HG03469 (cell line): ENCODE results near the gene COL6A3.

Experiments used
- ATAC-seq: cut with Tn5 transposase; IDR thresholded peaks from one replicate; pipeline ENCODE4 v1.9.1; 2021; ENCODE audit warnings: mild to moderate bottlenecking, moderate library complexity, moderate number of reproducible peaks; ENCODE audit not compliant: unreplicated experiment

The COL6A3 gene

DNA sequence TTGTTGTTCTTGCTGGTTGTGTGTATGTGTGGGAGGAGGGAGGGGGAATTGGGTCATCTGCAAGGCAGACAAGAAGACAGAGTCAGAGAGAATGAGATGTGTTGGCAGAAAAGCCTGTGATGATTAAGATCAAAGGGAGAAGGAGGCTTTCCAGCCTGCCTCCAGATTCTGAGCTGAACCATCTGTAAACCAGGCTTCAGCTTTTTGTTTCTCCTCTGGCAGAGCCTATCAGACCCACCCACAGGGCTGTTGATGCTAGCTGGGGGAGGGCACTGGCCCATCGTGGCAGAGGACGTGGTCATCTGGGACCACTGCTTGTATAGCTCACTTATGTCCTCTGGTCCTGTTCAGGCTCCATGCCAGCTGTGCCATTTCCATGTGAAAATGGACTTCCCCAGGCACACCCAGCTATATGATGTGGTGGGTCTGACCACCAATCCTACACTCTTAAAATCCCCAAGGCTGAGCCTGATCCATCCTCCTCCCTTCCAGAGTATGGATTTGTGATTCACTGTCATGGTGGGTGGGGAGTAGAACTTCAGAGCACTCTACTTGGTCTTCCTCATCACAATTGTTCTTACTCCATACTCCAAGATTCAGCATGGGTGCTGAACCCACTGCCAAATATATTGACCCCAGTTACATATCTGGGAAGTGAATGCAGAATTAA is 27.8 kb upstream of the COL6A3 start:
- ATAC-seq = no peak

DNA sequence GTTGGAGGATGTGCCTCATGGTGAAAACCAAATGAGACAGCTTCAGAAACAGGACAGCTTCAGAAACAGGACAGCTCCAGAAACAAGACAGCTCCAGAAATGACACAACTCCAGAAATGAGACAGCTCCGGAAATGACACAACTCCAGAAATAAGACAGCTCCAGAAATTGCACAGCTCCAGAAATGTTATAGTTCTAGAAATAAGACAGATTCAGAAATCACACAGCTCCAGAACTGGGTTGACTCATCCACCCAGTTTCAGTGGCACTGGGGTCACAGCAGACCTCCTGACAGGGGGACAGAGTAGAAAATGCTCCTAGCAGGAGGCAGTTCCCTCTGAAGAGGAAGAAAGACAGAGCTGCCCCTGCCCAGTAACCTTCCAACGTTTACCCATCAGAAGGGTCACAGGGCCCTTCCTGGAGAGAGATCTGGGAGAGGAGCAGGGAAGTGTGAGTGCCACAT is 26.9 kb upstream of the COL6A3 start:
- ATAC-seq = no peak

DNA sequence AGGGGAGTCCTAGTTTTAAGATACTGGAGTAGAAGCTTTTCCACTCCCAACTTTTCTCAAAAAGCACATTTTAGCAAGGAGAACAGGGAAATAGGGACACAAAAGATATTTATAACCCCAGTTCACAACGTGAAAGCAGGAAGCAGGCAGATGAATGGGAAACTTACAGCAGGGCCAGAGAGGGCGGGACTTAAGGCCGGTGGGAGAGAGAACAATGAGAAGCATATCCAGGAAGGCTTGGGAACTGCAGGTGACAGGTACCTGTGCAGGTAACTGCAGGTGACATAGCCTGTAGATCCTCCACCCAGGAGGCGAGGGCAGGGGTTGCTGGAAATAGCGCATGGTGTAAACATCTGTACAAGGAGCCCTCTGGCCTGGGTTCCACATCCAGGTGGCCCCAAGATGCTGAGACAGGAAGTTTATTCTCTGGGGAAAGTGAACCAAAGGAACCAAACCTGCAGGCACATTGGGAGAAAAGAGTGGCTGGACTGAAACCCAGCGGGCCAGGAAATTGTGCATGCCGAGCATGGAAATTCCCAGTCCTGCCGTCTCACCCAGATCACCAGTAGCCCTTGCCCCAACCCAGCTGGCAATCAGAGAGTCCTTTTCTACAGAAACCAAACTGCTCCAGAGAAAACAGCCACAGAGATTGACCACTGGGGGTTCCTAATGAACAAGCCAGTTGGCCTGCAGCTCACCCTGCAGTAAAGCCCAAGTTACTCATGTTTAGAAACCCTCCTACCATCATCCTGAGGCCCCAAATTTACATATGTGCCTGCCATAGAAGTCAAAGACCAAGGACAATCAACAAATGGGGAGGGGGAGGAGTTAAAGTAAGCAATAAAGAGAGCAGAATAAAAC is 24.3 kb upstream of the COL6A3 start:
- ATAC-seq = no peak

DNA sequence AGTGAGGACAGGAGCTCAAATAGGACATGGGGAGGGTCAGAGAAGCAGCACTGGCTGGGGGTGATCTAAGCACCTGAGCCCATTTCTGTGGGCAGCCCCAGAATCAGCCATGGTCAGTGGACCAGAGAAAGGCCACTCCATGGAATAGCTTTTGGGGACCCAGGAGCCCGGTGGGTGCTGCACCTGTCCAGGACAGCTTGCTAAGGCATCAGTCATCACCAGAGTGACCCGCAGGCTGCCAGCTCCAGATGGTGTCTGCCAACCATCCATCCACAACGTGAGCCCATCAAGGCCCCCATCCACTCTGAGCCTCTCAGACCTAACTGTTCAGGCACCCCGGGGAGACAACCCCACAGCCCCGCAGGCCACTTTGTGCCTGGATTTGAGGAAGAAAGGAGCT is 23.6 kb upstream of the COL6A3 start:
- no peak for ATAC-seq

DNA sequence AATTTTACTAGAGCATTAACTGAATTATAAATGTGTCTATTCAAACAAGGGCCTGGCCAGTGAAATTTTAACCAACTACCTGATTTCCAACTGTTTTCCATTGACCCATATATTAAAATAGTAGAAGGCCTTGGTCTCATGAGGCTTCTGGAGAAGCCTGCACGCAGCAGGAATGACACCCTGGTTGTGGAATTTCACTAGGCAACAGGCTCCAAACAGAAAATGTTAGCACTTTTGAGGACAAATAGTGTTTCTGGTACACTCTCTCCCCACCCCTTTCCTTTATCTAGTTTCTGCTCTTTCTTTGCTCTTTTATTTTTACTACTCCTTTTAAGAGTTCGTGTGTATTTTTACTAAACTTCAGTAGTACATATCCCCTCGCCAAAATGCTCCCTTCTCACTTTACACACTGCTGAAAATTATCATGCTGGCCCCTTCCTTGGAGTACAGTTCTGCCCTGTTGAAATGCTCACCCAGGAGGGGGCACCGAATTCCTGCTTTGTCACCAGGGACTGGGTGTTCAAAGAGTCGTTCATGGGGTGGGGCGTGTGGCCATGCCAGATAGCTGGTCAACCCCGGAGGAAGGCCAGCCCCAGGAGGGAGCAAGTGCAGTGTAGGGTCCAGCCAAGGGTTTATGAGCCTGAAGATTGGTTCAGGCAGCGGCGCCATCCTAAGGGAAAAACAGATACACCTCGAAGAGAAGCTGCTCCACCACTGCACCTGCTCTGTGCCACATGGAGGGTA is 22.1 kb upstream of the COL6A3 start:
- ATAC-seq = no peak

DNA sequence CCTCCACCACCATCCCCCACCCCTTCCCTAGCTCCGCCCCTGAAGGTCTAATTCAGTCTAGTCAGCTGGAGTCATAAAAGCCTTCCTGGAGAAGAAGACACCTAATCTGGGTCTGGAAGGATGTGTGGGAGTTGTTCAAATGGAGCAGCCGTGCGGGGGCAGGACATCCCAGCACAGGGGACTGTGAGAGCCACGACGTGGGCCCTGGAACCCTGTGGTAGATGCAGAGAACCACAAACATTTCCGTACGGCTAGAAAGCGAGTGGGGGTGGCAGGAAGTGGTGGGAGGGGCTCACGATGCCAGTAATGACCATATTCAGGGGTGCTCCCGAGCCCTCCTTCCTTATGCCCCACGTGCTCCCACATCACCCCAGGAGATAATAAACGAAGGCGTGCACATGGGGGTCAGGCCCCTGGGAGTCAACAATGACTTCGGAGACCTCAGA is 20.9 kb upstream of the COL6A3 start:
- ATAC-seq = no peak

DNA sequence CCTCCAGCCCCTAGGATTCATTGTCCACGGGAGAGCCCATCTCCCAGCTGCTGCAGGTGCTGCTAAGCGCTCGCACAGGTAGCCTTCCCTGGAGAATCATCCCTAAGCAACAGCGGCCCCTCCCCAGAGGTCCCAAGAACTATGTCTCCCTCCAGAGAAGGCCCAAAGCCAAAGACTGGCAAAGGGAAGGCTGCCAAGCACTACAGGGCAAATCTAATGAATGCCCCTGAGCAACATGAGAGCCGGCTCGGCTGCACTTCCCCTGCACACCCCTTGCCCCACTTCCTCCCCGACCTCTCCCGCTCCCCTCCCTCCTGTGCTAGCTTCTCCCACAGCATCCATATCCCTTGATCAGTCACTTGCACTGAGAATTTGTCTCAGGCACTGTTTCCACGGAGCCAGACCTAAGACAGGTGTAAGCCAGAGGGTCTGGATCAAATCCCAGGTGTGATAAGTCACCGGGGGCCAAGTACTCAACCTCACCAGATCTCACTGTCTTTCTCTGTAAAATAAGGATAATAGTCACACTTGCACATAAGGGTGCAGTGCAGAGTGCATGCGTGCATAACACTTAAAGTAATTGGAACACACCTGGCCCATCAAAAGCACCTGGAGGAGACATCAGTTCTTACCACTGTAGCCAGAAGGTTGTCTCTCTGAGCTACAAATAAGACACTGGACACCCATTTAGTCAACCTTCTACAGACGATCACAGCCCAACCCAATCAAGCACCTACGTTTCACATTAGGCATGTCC is 20.1 kb upstream of the COL6A3 start:
- no peak for ATAC-seq

DNA sequence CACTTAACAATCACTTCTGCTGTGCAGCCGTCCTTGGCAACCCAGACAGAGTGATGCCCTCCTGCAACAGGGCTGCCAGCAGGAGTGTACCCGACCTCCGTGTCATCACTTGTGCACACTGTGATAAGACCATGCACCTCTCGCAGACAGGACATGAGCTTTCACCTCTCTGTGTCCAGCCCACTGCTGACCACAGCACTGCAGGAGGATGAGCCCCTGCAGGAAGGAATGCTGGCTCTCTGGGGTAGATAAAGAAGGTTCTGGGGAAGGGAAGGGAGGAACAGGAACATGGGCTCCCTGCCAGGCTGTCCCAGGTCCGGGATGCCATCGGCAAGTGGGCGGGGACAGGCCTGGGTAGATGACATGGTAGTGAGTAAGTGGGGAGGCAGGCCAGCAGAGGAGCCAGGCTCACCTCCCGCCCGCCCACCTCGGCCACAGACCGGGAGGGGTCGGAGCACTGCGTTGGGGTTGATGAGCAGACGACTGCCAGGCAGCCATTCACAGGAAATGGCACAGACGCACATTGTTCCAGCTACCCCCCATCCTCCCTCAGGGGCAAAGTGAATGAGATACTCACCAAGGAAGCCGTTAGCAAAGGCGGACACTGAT is 18.6 kb upstream of the COL6A3 start:
- no peak for ATAC-seq

DNA sequence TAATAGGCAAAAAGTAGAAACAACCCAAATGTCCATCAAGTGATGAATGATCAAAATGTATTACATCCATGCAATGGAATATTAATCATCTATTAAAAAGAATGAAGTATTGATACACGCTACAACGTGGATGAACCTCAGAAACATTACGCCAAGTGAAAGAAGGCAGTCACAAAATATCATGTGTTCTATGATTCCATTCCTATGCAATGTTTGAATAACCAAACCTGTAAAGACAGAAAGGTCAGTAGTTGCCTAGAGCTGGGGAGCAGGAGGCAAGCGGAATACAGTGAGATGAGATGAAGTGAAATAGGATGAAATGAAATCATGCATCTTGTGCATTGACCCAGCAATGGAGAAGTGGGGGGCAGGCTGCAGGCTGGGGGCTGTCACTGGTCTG is 17.9 kb upstream of the COL6A3 start:
- no peak for ATAC-seq

DNA sequence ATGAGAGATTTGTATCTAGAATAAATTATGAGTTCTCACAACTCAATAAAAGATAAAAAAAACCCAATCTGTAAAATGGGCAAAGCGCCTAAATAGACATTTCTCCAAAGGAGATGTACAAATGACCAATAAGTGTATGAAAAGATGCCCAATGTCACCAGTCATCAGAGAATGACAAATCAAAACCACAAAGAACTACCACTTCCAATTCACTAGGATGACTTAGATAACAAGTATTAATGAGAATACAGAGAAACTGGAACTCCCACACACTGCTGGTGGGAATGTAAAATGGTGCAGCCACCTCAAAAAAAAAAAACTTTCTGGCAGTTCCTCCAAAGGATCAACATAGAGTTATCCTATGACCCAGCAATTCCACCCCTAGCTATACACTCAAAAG is 17.4 kb upstream of the COL6A3 start:
- ATAC-seq = no peak

DNA sequence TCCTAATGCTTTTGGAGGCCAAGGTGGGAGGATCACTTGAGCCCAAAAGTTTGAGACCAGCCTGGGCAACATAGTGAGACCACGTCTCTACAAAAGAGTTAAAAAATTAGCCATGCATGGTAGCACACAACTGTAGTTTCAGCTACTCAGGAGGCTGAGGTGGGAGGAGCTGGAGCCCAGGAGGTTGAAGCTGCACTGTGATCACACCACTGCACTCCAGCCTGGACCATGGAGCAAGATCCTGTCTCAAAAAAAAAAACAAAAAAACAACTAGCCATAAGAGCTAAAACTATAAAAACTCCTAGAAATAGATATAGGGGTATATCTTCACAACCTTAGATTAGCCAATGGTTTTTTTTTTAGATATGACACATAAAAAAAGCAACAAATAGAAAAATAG is 16.9 kb upstream of the COL6A3 start:
- ATAC-seq = no peak

DNA sequence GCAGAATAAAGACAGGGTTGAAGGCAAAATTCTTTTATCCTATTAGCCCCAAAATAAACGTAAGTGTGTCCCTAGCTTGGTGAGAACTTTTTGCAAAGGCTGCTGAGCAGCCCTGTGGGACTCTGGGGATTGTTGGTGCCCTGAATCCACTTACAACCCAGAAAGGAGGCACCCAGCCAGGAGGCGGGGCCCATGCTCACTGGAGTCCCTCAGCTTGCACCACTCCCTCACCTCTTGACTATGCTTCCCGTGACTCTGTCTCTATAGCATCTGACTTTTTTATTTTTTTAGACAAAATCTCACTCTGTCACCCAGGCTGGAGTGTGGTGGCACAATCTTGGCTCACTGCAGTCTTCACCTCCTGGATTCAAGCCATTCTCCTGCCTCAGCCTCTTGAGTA is 15.8 kb upstream of the COL6A3 start:
- no peak for ATAC-seq

DNA sequence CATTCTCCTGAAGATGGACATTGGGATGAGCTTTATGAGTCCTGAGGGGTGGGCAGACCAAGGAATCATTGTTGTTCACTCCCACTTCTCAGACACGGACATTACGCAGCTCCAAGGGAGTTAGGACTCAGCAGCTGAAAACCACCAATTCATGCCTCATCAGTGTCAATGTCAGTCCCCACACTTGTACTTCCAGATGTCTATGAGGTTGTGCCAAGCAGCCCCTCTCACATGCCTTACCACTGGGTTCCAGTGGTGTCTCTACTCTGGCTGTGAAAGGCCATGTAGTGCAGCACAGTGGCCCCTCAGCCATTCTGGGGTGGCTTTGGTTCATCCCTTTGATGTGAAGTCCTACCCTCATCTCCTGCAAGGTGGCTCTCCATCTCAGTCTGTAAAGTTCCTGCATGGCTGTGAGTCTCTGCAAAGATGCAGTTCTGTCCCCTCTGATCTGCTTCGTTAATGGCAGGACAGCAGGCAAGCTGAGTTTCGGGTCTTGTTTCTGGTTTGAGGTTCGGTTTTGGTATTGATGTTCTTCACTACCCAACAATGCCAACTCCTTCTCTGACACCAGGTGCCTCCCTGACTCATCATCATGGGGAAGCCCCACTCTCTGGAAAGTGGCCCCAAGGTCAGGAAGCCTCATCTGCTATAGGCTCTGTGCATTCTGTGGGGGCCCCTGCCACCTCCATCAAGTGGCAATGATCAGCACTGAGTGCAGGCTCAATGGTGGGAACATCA is 14.0 kb upstream of the COL6A3 start:
- peak; percentile 47 for ATAC-seq

DNA sequence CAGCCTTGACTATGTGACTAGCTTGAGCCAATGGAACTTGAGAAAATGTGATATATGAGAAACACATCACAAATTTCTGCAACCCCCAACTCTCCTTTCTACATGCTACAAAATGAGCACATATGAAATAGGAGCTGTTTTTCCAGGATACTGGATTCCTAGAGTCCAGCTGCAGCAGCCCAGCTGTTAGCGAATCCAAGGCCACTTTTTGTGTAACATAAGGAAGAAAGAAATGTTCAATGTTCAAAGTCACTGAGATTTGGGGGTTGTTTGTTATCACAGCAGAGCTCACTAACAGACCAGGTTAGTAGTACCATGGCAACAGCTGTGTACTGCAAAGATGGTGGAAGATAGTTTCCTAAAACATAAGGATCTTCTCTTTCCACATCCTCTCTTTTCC is 12.6 kb upstream of the COL6A3 start:
- ATAC-seq = no peak

DNA sequence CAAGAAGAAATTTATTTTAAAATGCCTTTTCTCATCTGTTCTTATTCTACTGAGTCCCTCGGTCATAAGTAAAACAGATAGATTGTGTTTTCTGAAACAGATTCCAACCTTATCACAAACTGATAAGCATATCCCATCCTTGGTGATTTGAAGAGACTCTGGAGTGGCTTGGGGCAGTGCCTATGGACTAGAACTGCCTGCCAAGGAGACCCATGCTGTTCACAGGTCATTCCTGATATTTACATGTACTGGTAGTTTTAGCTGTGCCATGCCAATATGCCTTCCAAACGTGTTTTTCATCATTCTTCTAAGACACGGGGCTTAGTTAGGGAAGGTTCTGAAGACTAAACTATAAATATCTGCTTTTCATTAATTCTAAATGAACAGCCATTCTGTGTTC is 11.4 kb upstream of the COL6A3 start:
- no peak for ATAC-seq

DNA sequence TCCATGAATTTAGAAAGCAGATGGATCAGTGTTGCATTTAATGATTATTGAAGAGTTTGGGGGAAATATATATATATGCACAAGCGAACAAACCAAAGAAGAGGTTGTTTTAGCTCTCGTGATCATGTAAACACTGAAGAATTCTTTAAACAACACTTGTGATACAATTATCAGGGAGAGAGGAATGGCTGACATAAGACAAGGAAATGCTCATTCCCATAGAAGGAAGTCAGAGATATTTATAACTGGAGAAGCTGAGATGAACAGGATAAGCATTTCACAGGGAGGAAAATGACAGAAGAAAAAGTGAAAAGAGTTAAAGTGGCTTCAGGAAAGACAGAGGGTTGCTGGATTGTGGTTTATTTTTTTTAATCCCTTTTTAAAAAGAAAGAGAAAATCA is 10.6 kb upstream of the COL6A3 start:
- no peak for ATAC-seq

DNA sequence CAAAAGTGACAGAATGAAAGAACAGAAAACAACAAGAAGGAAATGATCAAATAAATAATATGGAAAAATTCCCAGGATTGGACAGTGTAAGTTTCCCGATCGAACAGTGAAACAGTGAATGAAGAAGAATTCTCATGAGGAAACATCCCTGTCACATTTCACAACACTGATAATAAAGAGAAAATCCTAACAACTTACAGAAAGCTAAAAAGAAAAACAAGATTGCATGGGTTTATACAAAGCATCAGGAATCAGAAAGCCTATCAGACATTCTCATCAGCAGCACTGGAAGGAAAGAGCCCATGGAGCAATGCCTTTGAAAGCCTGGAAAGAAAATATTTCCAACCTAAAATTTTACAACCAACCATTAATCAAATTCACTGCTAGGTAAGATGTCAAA is 9.9 kb upstream of the COL6A3 start:
- ATAC-seq = no peak

DNA sequence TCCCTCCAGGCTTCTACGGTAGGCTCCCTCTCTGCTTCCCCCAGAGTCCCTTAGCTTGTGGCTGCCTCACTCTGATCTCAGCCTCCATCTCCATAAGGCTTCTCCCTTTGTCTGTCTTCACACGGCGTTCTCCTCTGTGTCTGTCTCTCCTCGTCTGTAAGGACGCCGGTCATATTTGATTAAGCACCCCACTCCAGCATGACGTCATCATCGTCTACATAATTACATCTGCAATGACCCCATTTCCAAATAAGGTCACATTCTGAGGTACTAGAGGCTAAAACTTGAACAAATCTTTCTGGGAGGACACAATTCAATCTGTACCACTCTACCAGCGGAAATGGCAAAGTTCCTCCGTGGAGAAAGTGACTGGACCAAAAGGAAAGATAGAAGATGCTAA is 8.3 kb upstream of the COL6A3 start:
- no peak for ATAC-seq

DNA sequence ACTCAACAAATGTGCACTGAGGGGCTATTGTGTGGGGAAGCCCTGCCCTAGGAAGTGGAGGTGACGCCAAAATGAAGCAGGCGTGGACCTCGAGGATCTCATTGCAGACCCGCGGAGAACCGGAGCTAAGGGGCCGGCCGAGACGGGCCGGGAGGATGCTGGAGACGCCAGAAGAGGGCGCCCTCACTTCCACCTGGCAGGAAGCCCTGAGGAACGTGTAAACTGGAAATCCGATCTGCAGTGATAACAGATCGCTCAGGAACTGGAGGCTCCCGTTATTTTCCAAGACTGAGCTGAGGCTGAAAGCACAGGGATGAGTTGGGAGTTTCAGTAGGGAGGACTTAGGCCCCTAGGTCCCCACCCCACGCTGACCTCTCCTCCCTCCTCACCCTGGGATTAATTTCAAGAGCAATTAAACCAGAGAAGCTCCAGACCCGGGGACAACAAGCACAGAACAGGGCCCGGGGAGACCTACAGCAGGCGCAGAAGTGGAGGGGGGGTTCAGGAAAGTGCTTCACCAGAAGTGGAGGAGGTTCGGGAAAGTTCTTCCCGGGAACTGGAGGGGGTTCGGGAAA is 7.7 kb upstream of the COL6A3 start:
- no peak for ATAC-seq
